Right cardiac atrium (tissue), 5 donors: ENCODE measurements around the gene LGR6. TPM values are rescaled to one million over a fixed set of nuclear protein-coding genes. Genes with fewer than 3 reads are reported as not detected.

Experiments
- ATAC-seq, 2 donors: fragments of 200-7000 bp; cut with Tn5 transposase; one replicate each; pipeline versions ENCODE4 v1.8.0 to v1.9.1; 2020; ENCODE audit warnings: moderate library complexity in 2 of 2, mild to moderate bottlenecking in 1 of 2
- DNase-seq, 3 donors: peaks; one replicate each; pipeline ENCODE4 v3.0.0-alpha.2; 2020
- H3K27ac ChIP-seq: one replicate; pipeline ENCODE4 v1.5.1; 2013; ENCODE audit warnings: mild to moderate bottlenecking, low read length, control low read depth, moderate library complexity
- H3K27me3 ChIP-seq: one replicate; pipeline ENCODE4 v1.6.1; 2013; ENCODE audit not compliant: control insufficient read depth, insufficient read depth
- H3K4me1 ChIP-seq: one replicate; pipeline ENCODE4 v1.6.1; 2013; ENCODE audit warnings: low read length; ENCODE audit not compliant: control insufficient read depth, insufficient read depth
- H3K4me3 ChIP-seq: one replicate; pipeline ENCODE4 v1.5.1; 2013; ENCODE audit warnings: low read length, control low read depth
- H3K9me3 ChIP-seq: one replicate; pipeline ENCODE4 v1.6.1; 2013; ENCODE audit warnings: low read length; ENCODE audit not compliant: control insufficient read depth
- WGBS: extraction: QIAGEN DNeasy Blood & Tissue Kit; methylation state at CpG from one replicate; pipeline ENCODE4 v1.1.7; 2013; 5-methylcytosine and 5-hydroxymethylcytosine counted together
- intact Hi-C, 4 donors: fragments of 100-400 bp; cut with DNase I; formaldehyde crosslinking; loops; one replicate each; pipeline versions ENCODE4 v1.11.0 to v1.14.0; 2022 to 2023
- polyA plus RNA-seq: library from polyadenylated mRNA; stranded (reverse); fragments of 200-250 nt; gene quantifications from one replicate; pipeline ENCODE4 v1.2.3, GENCODE V29; 2013
- total RNA-seq, 4 donors: library from RNA; stranded (reverse); fragmentation: NEBNext Ultra II Directional; extraction: Animal tissue kit (Norgen Biotek cat#: 25700); gene quantifications; one replicate each; pipeline ENCODE4 v1.2.1, GENCODE V29; 2021
- donor health status: healthy with polysubstance abuse.
- donor health status: DM: no; HTN: yes; CAD: no.
- donor health status: DM: no; HTN: no; CAD: no.
- donor health status: DM: no; HTN: yes; CAD: no; lungs with severe emphysema.
- donor health status: DM: yes; HTN: yes; CAD: no.

Gene LGR6
- total and polyA plus RNA-seq, 5 donors: 22.4 to 52.7 (median 29.0) TPM

DNA sequence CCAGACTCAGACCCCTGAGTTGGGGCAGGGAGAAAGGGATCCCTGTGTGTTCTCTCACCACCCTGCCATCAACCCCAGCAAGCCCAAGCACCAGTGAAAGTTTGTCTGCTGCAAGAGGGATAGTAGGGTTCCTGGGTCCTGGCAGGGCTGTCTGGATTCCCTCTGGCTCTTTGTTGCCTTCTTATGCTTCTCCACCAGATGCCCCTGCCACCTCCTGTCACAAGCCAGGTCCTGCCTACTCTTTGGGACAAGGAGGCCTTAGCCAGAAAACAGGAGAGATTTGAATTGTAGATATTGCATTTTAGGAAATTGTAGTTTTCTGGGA lies 126.4 kb downstream of the LGR6 start:
- ATAC-seq (no peak), DNase-seq (no peak)
- Histone ChIP-seq H3K4me3 (no peak overlapping the region), H3K27me3 (no peaks in the 10 kb centered on the region), H3K9me3 (no peaks in the 10 kb centered on the region), H3K27ac (no peak overlapping the region), H3K4me1 (no peaks in the 10 kb centered on the region)
- intact Hi-C loops: loop anchor here in 2 of 4 donors (5.0 to 10.0 kb wide), 2 partner anchors 133 to 395 kb away; partner anchors contain the start of gene SYT2 (in 1 of the 2)

DNA sequence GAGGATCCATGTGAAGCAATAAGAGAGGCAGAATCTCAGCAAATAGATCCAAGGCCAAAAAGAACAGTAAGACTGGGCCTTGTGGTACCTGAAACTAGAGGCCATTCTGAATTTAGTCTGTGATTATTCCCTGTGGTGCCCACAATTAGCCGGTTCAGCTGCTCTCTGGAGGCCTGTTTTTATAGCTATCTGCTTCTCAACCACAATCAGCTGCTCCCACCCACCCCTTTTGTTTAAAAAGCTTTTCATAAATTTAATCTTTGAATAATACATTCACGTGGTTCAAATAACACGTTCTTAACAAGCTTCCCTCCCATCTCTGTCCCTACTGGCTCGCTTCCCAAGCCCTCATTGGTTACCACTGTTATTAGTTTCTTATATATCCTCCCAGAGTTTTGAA lies 130.1 kb downstream of the LGR6 start:
- intact Hi-C loops: loop anchor here in 2 of 4 donors (5.0 to 10.0 kb wide), 2 partner anchors 136 to 391 kb away; partner anchors contain the start of gene SYT2 (in 1 of the 2)
- no peak overlapping the region for H3K27ac ChIP-seq
- H3K4me3 ChIP-seq: no peak overlapping the region
- DNase-seq: no peak
- 72% methylated on average over 4 of the region's 4 CpGs for WGBS
- no peaks in the 10 kb centered on the region for H3K27me3 ChIP-seq
- no peak for ATAC-seq
- no peaks in the 10 kb centered on the region for H3K9me3 ChIP-seq
- H3K4me1 ChIP-seq: no peaks in the 10 kb centered on the region

DNA sequence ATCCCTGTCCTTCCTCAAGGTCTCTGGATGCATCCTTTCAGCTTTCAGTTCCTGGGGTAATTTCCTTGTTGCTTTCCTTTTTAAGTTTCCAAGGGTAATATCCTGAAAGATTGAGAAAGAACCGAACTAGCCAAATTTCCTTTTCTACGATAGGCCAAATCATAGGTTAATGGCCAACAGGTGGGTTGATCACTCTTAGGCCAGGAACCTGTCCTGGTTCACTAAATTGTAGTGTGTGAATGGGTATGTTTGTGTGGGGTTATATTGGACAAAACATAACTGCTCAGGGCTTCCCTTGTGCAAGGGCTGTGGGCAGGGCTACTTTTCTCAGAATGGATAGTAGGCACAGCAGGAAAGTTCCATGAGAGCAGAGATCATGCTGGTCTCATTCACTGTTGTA lies 131.0 kb downstream of the LGR6 start:
- no peak overlapping the region for H3K4me3 ChIP-seq
- H3K27ac ChIP-seq: no peak overlapping the region
- H3K4me1 ChIP-seq: no peaks in the 10 kb centered on the region
- ATAC-seq: no peak
- 87% methylated on average over 2 of the region's 2 CpGs for whole genome bisulfite sequencing
- no peak for DNase-seq
- intact Hi-C loops: loop anchor here in 2 of 4 donors (5.0 to 10.0 kb wide), 2 partner anchors 137 to 390 kb away; partner anchors contain the start of gene SYT2 (in 1 of the 2)
- no peaks in the 10 kb centered on the region for H3K9me3 ChIP-seq
- no peaks in the 10 kb centered on the region for H3K27me3 ChIP-seq

DNA sequence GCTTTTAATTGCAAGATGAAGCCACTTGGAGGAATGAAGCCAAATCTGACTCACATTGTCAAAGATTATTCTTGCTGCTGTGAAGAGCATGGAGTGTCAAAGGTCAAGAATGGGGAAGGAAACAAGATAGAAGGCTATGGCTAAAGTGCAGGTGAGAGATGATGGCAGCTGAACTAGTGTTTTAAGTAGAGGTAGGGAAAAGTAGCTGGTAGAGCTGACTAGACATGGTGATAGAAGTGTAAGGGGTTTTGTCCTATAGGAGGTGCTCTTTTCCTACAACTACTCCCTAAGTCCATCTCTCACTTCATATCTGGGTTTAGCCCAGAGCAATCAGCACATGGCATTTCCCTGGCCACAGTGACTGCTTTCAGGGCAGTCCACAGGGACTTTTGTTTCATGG lies 136.3 kb downstream of the LGR6 start:
- ATAC-seq: peak; percentile 25 to 48
- H3K27me3 ChIP-seq: no peaks in the 10 kb centered on the region
- intact Hi-C loops: loop anchor here in 1 of 4 donors (10.0 kb wide), 1 partner anchor 385 kb away; the partner anchor contains the start of gene SYT2
- H3K4me1 ChIP-seq: no peaks in the 10 kb centered on the region
- no peak for DNase-seq
- H3K27ac ChIP-seq: no peak overlapping the region
- H3K9me3 ChIP-seq: no peaks in the 10 kb centered on the region
- no peak overlapping the region for H3K4me3 ChIP-seq

DNA sequence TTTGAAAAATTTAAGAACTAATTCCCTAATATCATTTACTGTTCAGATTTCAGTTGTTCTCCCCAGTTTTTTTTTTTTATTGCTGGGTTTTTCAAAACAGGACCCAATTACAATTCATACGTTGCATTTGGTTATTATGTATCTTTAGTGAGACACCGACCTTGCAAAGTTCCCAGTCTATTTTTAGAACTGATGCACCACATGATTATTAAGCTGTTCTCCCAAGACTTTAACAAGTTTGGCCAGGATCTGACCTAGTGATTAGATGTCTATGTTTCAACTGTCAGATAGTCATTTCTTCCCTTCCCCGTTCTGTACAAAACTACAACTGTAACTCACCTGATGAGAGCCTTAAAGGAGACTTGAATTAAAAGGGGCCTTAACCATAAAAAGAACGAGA lies 140.3 kb downstream of the LGR6 start:
- Histone ChIP-seq H3K27me3 (no peaks in the 10 kb centered on the region), H3K27ac (no peak overlapping the region), H3K9me3 (no peaks in the 10 kb centered on the region), H3K4me1 (no peaks in the 10 kb centered on the region), H3K4me3 (no peak overlapping the region)
- ATAC-seq (no peak), DNase-seq (no peak)
- intact Hi-C loops: no loop called here
- WGBS: 62% methylated on average over 4 of the region's 4 CpGs

DNA sequence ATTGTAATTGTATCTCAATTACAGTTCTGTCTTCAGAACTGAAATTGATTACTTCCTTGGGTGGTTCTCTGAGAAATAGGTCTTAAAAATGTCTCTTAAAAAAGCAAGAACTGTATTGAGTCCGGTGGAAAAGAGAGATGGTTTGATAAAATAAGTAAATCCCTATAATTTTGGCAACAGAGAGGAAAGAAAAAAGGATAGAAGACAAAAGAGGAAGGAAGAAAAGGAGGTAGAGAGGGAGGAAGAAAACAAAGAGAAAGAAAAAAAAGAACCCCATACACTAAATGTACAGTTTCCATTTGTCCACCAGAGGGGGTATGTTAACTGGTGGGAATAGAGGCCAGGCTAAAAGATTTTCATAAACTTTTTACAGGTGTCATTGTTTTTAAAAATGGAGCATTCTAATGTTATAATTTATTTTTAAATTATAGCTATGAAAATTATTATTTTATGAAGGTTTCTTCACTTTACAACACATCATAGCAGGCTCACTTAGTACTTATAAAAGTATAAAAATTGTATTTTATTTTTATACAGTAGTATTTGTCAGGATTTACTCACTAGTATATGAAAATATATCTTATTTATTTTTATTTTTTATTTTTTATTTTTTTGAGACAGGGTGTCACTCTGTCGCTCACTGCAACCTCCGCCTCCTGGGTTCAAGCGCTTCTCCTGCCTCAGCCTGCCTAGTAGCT lies 150.2 kb downstream of the LGR6 start:
- no peaks in the 10 kb centered on the region for H3K27me3 ChIP-seq
- intact Hi-C loops: loop anchor here in 3 of 4 donors (10.0 kb wide), 2 partner anchors 251 to 371 kb away; partner anchors contain the start of gene SYT2 (in 2 of the 3)
- 68% methylated on average over 4 of the region's 4 CpGs for WGBS
- no peaks in the 10 kb centered on the region for H3K4me1 ChIP-seq
- ATAC-seq (no peak), DNase-seq (no peak)
- no peaks in the 10 kb centered on the region for H3K9me3 ChIP-seq
- no peak overlapping the region for H3K27ac ChIP-seq
- H3K4me3 ChIP-seq: no peak overlapping the region

DNA sequence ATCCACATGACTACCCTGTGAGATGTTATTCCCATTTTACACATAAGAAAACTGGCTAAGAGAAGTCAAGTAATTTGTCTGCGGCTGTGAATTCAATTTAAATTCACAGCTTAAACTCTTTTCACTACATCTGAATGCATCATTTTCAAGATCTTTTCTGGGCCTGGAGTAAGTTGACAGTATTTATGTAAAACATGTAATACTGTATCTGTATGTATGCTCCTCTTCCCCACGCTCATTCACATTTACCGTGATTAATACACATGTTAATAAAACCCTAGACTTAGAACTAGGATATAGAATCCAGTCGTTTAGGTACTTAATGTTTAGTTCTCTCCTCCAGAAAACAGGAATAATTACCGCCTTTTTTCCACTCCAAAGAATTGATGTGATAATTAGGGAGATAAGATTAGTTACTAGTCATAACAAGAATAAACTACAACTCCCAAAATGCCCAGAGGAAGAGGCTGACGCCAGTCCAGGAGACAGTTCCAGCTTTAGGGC lies 154.5 kb downstream of the LGR6 start:
- DNase-seq (no peak), ATAC-seq (no peak)
- no peaks in the 10 kb centered on the region for H3K9me3 ChIP-seq
- no peak overlapping the region for H3K4me3 ChIP-seq
- WGBS: 47% methylated on average over 6 of the region's 6 CpGs
- H3K4me1 ChIP-seq: no peaks in the 10 kb centered on the region
- H3K27ac ChIP-seq: no peak overlapping the region
- intact Hi-C loops: loop anchor here in 3 of 4 donors (10.0 kb wide), 2 partner anchors 247 to 367 kb away; partner anchors contain the start of gene SYT2 (in 2 of the 3)
- no peaks in the 10 kb centered on the region for H3K27me3 ChIP-seq

DNA sequence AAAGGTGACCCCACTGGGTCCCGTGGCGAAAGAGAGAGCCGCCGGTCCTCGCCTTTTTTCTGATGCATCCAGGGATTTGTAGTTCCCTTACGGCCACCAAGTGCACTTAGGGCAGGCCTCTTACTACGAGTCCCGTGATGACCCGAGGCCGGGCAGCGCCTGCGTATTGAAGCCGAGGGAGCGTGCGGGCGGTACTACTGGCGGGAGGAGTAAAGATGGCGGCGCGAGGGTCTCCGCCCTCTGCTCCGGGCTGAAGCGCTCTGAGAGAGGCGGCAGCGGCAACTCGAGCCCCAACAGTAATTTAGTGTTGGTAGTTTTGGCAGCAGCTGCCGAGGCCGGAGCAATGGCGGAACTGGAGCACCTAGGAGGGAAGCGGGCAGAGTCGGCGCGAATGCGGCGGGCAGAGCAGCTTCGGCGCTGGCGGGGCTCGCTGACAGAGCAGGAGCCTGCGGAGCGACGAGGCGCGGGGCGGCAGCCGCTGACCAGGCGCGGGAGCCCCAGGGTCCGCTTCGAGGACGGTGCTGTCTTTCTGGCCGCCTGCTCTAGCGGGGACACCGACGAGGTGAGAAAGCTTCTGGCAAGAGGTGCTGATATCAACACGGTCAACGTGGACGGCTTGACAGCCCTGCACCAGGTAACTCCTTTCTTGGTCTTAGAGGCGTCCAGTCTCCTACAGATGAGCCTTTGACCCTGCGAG lies 155.1 kb downstream of the LGR6 start, which contains the start of gene PPP1R12B:
Gene PPP1R12B, plus strand, starts transcription at position 191 of the 697 bp plus-strand sequence. Its CDS starts 153 bp downstream, at position 344.
- Histone ChIP-seq H3K4me3 (peak within 1 kb of the TSS; percentile 75), H3K4me1 (no peaks in the 10 kb centered on the region), H3K27ac (peak within 1 kb of the TSS; percentile 93), H3K27me3 (no peaks in the 10 kb centered on the region), H3K9me3 (no peaks in the 10 kb centered on the region)
- intact Hi-C loops: loop anchor here in 3 of 4 donors (10.0 kb wide), 2 partner anchors 246 to 366 kb away; partner anchors contain the start of gene SYT2 (in 2 of the 3)
- DNase-seq (peak; percentile 98 to 99 (median 99)), ATAC-seq (peak; percentile 99 to 100)
- under 1% methylated on average over 60 of the region's 60 CpGs for WGBS

DNA sequence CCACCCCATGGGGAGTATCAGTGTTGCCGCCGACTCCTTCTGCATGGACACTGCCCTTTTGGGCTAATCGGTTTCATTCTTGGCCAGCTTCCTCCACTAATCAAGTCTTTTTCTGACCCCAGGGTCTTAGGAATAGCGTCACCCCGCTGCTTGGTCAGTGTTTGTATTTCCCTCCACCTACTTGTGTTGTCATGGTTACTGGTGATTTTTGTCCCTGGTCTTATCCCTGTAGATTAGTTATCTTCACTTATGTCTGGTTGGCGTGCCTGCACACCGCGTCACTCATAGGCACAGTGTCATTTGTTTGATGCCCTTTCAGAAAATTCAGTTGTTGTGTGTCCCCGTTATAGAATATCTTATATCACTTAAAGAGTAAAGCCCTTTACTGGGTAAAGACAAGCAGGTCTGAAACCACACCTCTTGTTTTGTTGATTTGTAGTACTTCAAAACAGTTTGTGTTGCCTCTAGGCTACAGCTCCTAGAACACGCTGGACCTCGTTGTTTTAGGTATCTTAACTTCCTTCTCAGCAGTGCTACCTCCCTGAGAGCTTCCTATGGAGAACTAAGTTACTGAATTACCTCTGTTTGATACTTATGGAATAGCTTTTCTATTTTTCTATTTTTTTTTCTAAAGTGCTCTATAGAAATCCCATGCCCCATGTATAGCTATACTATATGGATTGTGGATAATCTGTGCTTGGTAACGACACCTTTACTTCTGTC lies 155.8 kb downstream of the LGR6 start:
- intact Hi-C loops: loop anchor here in 3 of 4 donors (10.0 kb wide), 2 partner anchors 245 to 365 kb away; partner anchors contain the start of gene SYT2 (in 2 of the 3)
- Histone ChIP-seq H3K9me3 (no peaks in the 10 kb centered on the region), H3K4me1 (no peaks in the 10 kb centered on the region), H3K27me3 (no peaks in the 10 kb centered on the region), H3K4me3 (peak overlapping the region; percentile 75), H3K27ac (peak overlapping the region; percentile 93)
- peak in 2 of 3 donors; percentile 66 for DNase-seq
- WGBS: 5% methylated on average over 12 of the region's 12 CpGs
- peak; percentile 42 to 68 for ATAC-seq

DNA sequence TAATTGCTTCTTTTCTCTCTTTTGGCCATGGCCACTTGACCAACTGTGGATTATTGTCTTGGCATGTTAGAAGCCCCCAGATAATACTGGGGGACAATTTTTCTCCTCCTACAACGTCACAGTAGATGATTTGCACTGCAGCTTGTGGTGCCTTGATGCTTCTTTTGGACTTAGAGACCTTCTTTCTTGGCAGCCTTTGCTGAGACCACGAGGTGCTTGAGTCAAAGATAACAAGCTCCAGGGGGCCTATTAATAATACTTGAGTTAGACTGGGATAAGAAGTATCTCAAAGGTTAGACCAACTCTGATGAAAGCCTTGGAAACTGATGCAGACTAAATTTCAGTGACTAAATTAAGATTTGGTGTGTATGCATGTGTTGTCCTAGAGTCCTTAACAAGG lies 158.1 kb downstream of the LGR6 start:
- Histone ChIP-seq H3K27me3 (no peaks in the 10 kb centered on the region), H3K27ac (peak overlapping the region; percentile 39), H3K9me3 (no peaks in the 10 kb centered on the region), H3K4me3 (no peak overlapping the region), H3K4me1 (no peaks in the 10 kb centered on the region)
- 30% methylated on average over 2 of the region's 2 CpGs for WGBS
- no peak for DNase-seq
- intact Hi-C loops: loop anchor here in 2 of 4 donors (10.0 kb wide), 2 partner anchors 53 to 103 kb away; no protein-coding TSS in a partner anchor
- no peak for ATAC-seq
